ENCODE measurements around the gene C2CD5. TPM values are rescaled to one million over a fixed set of nuclear protein-coding genes. Genes with fewer than 3 reads are reported as not detected.
"Not testable (repeated sequence)": the region's sequence is repeated elsewhere in the genome, so short reads cannot be mapped to it uniquely, and the experiment has no call there.

Gene C2CD5
- total RNA-seq, 4 donors from 2014 or later = 60.0 to 99.5 (median 72.6) TPM

- TF ChIP-seq POLR2A (IDR thresholded peaks at IDR 0.05) (no peak), CTCF (IDR thresholded peaks at IDR 0.05) (no peak)
- no peak for DNase-seq
- intact Hi-C loops (cut with DNase I; ENCODE audit: low total_unique reads) = no loop called here
- Histone ChIP-seq H3K4me3 (no peak overlapping the region), H3K9me3 (no peaks in the 10 kb centered on the region), H3K27me3 (no peaks in the 10 kb centered on the region), H3K4me1 (peaks cover 0 to 4% of the 10 kb centered on the region in 2 donors), H3K36me3 (no peaks in the 10 kb centered on the region), H3K27ac (no peak overlapping the region)
Observed at GRCh38 chr12:22491034-22491433, 53.3 kb downstream of the C2CD5 start.

GRCh38 chr12:22488478-22488877, 55.9 kb downstream of the C2CD5 start:
- Histone ChIP-seq H3K9me3 (no peaks in the 10 kb centered on the region), H3K4me3 (no peak overlapping the region), H3K4me1 (no peaks in the 10 kb centered on the region), H3K36me3 (no peaks in the 10 kb centered on the region), H3K27ac (no peak overlapping the region), H3K27me3 (no peaks in the 10 kb centered on the region)
- intact Hi-C loops (cut with DNase I; ENCODE audit: low total_unique reads) = no loop called here
- DNase-seq = no peak
- TF ChIP-seq CTCF (IDR thresholded peaks at IDR 0.05) (no peak), POLR2A (IDR thresholded peaks at IDR 0.05) (no peak)

GRCh38 chr12:22487683-22488082, 56.7 kb downstream of the C2CD5 start:
- H3K36me3 ChIP-seq; intact Hi-C loops (cut with DNase I; ENCODE audit: low total_unique reads): not testable (repeated sequence)

GRCh38 chr12:22481547-22482104, 62.7 kb downstream of the C2CD5 start:
- TF ChIP-seq CTCF (IDR thresholded peaks at IDR 0.05) = no peak
- TF ChIP-seq POLR2A (IDR thresholded peaks at IDR 0.05) = no peak
- DNase-seq = no peak
- no peak overlapping the region for H3K27ac ChIP-seq
- no peaks in the 10 kb centered on the region for H3K4me1 ChIP-seq
- intact Hi-C loops (cut with DNase I; ENCODE audit: low total_unique reads) = no loop called here
- H3K4me3 ChIP-seq = no peak overlapping the region
- H3K9me3 ChIP-seq = no peaks in the 10 kb centered on the region
- H3K27me3 ChIP-seq = no peaks in the 10 kb centered on the region
- H3K36me3 ChIP-seq = no peaks in the 10 kb centered on the region

More at GRCh38 chr12:22487683-22488082, 56.7 kb downstream of the C2CD5 start:
- H3K9me3 ChIP-seq, H3K27me3 ChIP-seq, H3K4me3 ChIP-seq, H3K4me1 ChIP-seq, H3K27ac ChIP-seq, DNase-seq: not testable (repeated sequence)

- H3K36me3 ChIP-seq; H3K4me3 ChIP-seq; intact Hi-C loops (cut with DNase I; ENCODE audit: low total_unique reads): not testable (repeated sequence)
Observed at GRCh38 chr12:22480814-22481213, 63.5 kb downstream of the C2CD5 start.

GRCh38 chr12:22480016-22480415, 64.3 kb downstream of the C2CD5 start:
- H3K36me3 ChIP-seq = no peaks in the 10 kb centered on the region
- intact Hi-C loops (cut with DNase I; ENCODE audit: low total_unique reads) = no loop called here

More at GRCh38 chr12:22480814-22481213, 63.5 kb downstream of the C2CD5 start:
- not testable (repeated sequence) for H3K27ac ChIP-seq, H3K27me3 ChIP-seq, H3K9me3 ChIP-seq, H3K4me1 ChIP-seq, DNase-seq

More at GRCh38 chr12:22480016-22480415, 64.3 kb downstream of the C2CD5 start:
- no peak for DNase-seq
- Histone ChIP-seq H3K4me3 (no peak overlapping the region), H3K27ac (no peak overlapping the region), H3K27me3 (no peaks in the 10 kb centered on the region), H3K9me3 (no peaks in the 10 kb centered on the region), H3K4me1 (no peaks in the 10 kb centered on the region)
- no peak for TF ChIP-seq POLR2A (IDR thresholded peaks at IDR 0.05)
- TF ChIP-seq CTCF (IDR thresholded peaks at IDR 0.05) = no peak
